ENCODE results near the gene ODR4. TPM values are rescaled to one million over a fixed set of nuclear protein-coding genes. Genes with fewer than 3 reads are reported as not detected.

ODR4 gene
- total RNA-seq, 1 donor from 2014 or later, result 25.5 TPM

DNA sequence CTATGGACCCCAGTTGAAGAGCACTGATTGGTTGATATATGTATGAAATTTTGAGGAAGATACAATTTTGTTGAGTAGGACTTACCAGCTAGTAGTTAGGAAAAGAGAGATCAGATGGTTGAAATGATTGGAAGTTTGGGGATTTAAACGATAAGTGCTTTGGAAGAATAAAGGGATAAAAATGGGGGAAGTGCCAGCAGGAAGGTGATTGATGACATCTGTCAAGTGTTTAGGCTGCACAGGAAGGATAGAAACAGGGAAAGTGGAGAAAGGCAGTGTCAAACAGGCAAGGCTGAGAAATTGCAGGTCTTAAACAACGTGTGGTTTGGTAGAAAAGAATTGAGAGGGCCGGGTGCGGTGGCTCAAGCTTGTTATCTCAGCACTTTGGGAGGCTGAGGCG is 62.9 kb downstream of the ODR4 start:
- TF ChIP-seq, protein P1, sequence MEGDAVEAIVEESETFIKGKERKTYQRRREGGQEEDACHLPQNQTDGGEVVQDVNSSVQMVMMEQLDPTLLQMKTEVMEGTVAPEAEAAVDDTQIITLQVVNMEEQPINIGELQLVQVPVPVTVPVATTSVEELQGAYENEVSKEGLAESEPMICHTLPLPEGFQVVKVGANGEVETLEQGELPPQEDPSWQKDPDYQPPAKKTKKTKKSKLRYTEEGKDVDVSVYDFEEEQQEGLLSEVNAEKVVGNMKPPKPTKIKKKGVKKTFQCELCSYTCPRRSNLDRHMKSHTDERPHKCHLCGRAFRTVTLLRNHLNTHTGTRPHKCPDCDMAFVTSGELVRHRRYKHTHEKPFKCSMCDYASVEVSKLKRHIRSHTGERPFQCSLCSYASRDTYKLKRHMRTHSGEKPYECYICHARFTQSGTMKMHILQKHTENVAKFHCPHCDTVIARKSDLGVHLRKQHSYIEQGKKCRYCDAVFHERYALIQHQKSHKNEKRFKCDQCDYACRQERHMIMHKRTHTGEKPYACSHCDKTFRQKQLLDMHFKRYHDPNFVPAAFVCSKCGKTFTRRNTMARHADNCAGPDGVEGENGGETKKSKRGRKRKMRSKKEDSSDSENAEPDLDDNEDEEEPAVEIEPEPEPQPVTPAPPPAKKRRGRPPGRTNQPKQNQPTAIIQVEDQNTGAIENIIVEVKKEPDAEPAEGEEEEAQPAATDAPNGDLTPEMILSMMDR (IDR thresholded peaks at IDR 0.05; ENCODE audit: unreplicated experiment), result no peak
- H3K9me3 Mint-ChIP-seq (ENCODE audit: low read depth), result no peaks in the 10 kb centered on the region
- no peak overlapping the region for H3K4me3 Mint-ChIP-seq (ENCODE audit: low read depth)
- no peak overlapping the region for H3K27ac Mint-ChIP-seq
- DNase-seq (ENCODE audit: low spot score, unreplicated experiment), result no peak
- H3K27me3 Mint-ChIP-seq, result peaks cover 4% of the 10 kb centered on the region
- H3K36me3 Mint-ChIP-seq (ENCODE audit: insufficient read depth), result no peaks in the 10 kb centered on the region
- peaks cover 5% of the 10 kb centered on the region for H3K4me1 Mint-ChIP-seq (ENCODE audit: low read depth)

DNA sequence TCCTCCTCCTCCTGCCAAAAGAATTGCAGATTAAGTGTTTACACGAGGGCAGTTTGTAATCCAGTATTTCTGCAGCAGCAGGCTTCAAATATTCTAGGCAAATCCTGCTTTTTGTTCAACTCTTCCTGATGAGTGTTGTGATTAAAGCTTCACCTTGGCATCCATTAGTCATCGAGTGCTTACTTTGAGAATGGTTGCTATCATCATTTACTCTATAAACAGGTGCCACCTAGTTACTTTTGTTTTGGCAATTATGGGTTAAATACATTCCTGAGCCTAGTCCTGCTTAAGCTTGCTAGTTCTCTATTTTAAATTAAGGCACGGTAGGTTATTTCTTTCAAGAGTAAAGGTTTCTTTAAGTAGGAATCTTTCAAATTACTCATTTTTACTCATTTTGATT is 64.9 kb downstream of the ODR4 start:
- no peak overlapping the region for H3K27ac Mint-ChIP-seq
- H3K4me1 Mint-ChIP-seq (ENCODE audit: low read depth), result peaks cover 5% of the 10 kb centered on the region

DNA sequence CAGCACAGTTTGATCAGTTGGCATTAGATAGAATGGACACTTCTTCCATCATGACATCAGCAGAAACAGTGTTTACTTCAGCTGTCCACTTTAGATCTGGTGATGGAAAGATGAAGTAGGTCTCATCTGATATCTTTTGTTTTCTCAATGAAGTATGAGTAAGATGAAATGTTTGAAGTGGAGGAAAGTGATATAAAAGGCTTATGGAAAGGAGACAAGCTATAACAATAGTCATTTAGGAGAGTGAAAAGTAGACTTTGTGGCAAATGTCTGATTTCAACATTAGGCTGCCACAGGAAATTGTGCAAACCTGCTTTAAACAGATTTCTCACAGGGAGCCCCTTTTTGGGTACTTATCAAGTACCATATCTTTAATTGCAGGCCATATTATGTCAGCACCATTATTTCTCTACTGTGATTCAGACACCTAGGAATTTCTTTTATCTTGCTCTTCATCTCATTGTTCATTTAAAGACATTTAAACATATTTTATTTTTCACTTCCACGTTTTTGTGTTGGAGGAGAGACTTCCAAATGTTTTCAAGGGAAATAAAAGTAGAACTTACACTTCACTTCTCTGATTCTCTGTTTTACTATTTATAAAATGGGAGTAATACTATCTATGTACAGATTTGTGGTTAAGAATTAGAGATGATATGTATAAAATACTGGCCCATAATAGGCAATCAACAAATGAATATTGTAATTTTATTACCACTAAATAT is 67.2 kb downstream of the ODR4 start:
- no peak for DNase-seq (ENCODE audit: low spot score, unreplicated experiment)
- Mint-ChIP-seq H3K27me3 (peaks cover 4% of the 10 kb centered on the region), H3K27ac (no peak overlapping the region), H3K36me3 (ENCODE audit: insufficient read depth) (no peaks in the 10 kb centered on the region), H3K9me3 (ENCODE audit: low read depth) (no peaks in the 10 kb centered on the region), H3K4me1 (ENCODE audit: low read depth) (peaks cover 5% of the 10 kb centered on the region), H3K4me3 (ENCODE audit: low read depth) (no peak overlapping the region)
- TF ChIP-seq, protein P1 (IDR thresholded peaks at IDR 0.05; ENCODE audit: unreplicated experiment), result no peak

More for the DNA sequence above, 64.9 kb downstream of the ODR4 start:
- no peaks in the 10 kb centered on the region for H3K9me3 Mint-ChIP-seq (ENCODE audit: low read depth)
- TF ChIP-seq, protein P1 (IDR thresholded peaks at IDR 0.05; ENCODE audit: unreplicated experiment), result no peak
- no peaks in the 10 kb centered on the region for H3K36me3 Mint-ChIP-seq (ENCODE audit: insufficient read depth)
- H3K4me3 Mint-ChIP-seq (ENCODE audit: low read depth), result no peak overlapping the region
- no peak for DNase-seq (ENCODE audit: low spot score, unreplicated experiment)
- peaks cover 4% of the 10 kb centered on the region for H3K27me3 Mint-ChIP-seq

DNA sequence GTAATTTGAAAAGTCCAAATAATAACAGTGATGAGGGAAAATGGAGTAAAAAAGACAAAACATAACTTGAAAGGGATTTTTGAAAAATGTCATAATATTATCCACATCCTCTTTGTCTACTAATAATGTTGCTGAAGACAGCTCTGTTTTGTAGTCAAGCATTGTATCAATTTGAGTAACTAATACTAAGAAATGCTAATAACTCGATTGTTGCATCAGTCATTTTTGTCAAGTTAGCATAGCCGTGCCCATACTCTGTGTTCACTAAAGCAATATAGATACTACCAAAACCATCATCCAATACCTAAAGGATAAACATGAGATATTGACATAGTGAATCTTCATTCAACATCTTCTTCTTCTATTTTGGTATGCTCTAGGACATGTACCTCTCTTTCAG is 68.0 kb downstream of the ODR4 start:
- peaks cover under 1% of the 10 kb centered on the region for H3K27me3 Mint-ChIP-seq
- no peak overlapping the region for H3K4me3 Mint-ChIP-seq (ENCODE audit: low read depth)
- no peak overlapping the region for H3K27ac Mint-ChIP-seq
- DNase-seq (ENCODE audit: low spot score, unreplicated experiment), result no peak
- H3K36me3 Mint-ChIP-seq (ENCODE audit: insufficient read depth), result no peaks in the 10 kb centered on the region
- no peaks in the 10 kb centered on the region for H3K9me3 Mint-ChIP-seq (ENCODE audit: low read depth)
- TF ChIP-seq, protein P1 (IDR thresholded peaks at IDR 0.05; ENCODE audit: unreplicated experiment), result no peak
- peaks cover 5% of the 10 kb centered on the region for H3K4me1 Mint-ChIP-seq (ENCODE audit: low read depth)

DNA sequence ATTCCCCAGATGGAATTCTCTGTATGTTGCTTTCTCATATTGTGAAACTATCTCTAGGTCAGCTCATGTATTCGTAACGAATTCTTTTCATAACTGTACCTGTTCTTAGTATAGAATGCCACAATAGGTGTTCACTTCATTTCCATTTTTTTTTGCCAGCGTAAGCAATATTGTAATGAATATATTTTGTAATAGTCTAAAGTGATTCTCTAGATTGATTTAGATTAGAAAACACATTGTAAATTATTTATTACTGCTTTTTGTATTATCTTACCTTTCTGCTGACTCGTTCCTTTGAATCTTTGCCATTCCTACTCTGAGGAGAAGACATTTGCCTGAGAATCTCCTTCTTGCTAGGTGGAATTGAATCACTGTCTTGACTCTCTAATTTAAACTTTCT is 70.5 kb downstream of the ODR4 start:
- H3K27ac Mint-ChIP-seq, result no peak overlapping the region
- H3K27me3 Mint-ChIP-seq, result no peaks in the 10 kb centered on the region
- H3K4me1 Mint-ChIP-seq (ENCODE audit: low read depth), result no peaks in the 10 kb centered on the region
- no peak for DNase-seq (ENCODE audit: low spot score, unreplicated experiment)
- H3K4me3 Mint-ChIP-seq (ENCODE audit: low read depth), result no peak overlapping the region
- no peaks in the 10 kb centered on the region for H3K9me3 Mint-ChIP-seq (ENCODE audit: low read depth)
- H3K36me3 Mint-ChIP-seq (ENCODE audit: insufficient read depth), result no peaks in the 10 kb centered on the region
- TF ChIP-seq, protein P1 (IDR thresholded peaks at IDR 0.05; ENCODE audit: unreplicated experiment), result no peak

All from progenitor cell of endocrine pancreas (in vitro differentiated cells).